Panc1 (cell line): ENCODE measurements around the gene CRYGS. TPM values are rescaled to one million over a fixed set of nuclear protein-coding genes. Genes with fewer than 3 reads are reported as not detected.
"Not testable (repeated sequence)": the region's sequence is repeated elsewhere in the genome, so short reads cannot be mapped to it uniquely, and the experiment has no call there.

Source experiments
- ATAC-seq: fragments of 200-7000 bp; cut with Tn5 transposase; 2 replicates; pipeline ENCODE4 v1.9.1; 2020; ENCODE audit warnings: mild to moderate bottlenecking, moderate library complexity
- BruUV-seq: library from RNA; stranded (reverse); fragments of 400-500 nt; replicated peaks from 2 replicates; lab custom pipeline; 2021; lab: Mats Ljungman, UMichigan
- CTCF ChIA-PET: fragments of 300-600 bp; sonication (Branson Sonifier 250); formaldehyde crosslinking; loops from one replicate; lab custom pipeline; 2022; ENCODE audit warnings: antibody characterized with exemption; lab: Charles Lee
- POLR2A ChIA-PET: fragments of 300-600 bp; sonication (Branson Sonifier 250); formaldehyde crosslinking; loops from one replicate; lab custom pipeline; 2022; ENCODE audit warnings: antibody characterized with exemption; lab: Charles Lee
- DNase-seq: peaks from one replicate; pipeline ENCODE4 v3.0.0-alpha.2; 2010; ENCODE audit warnings: low read depth, low spot score
- H3K27ac ChIP-seq: 2 replicates; pipeline ENCODE4 v1.5.1; 2011; ENCODE audit warnings: mild to moderate bottlenecking, low read length, inconsistent platforms
- H3K27me3 ChIP-seq: fragments of 200-500 bp; sonication (Bioruptor generic); 2 replicates; pipeline ENCODE4 v1.6.0; 2014; ENCODE audit warnings: low read length, inconsistent platforms; ENCODE audit not compliant: control insufficient read depth, insufficient read depth
- H3K36me3 ChIP-seq: fragments of 200-500 bp; sonication (Bioruptor generic); 2 replicates; pipeline ENCODE4 v1.5.1; 2014; ENCODE audit warnings: inconsistent platforms, mild to moderate bottlenecking, low read length, moderate library complexity; ENCODE audit not compliant: control insufficient read depth, insufficient read depth
- H3K4me1 ChIP-seq: 2 replicates; pipeline ENCODE4 v1.5.1; 2011; ENCODE audit warnings: inconsistent platforms, mild to moderate bottlenecking, low read length, moderate library complexity; ENCODE audit not compliant: control insufficient read depth, insufficient read depth
- H3K4me3 ChIP-seq, 2 experiments: 2 replicates each; pipeline ENCODE4 v1.5.1; 2011 to 2012; ENCODE audit warnings: low read depth in 2 of 2, low read length in 2 of 2, mild to moderate bottlenecking in 2 of 2, inconsistent platforms in 1 of 2, moderate library complexity in 1 of 2
- H3K9me3 ChIP-seq: fragments of 200-500 bp; sonication (Bioruptor generic); 2 replicates; pipeline ENCODE4 v1.5.1; 2014; ENCODE audit warnings: low read depth, mild to moderate bottlenecking, inconsistent platforms, low read length, moderate library complexity; ENCODE audit not compliant: control insufficient read depth, insufficient read depth
- POLR2AphosphoS5 ChIP-seq: IDR thresholded peaks from 2 replicates; pipeline ENCODE4 v1.6.1; 2012; ENCODE audit warnings: mild to moderate bottlenecking, low read depth, low read length, moderate library complexity
- SIN3A ChIP-seq: IDR thresholded peaks from 2 replicates; pipeline ENCODE4 v1.6.1; 2012; ENCODE audit warnings: low read depth, mild to moderate bottlenecking, low read length, moderate library complexity, borderline replicate concordance; ENCODE audit not compliant: insufficient read depth
- TCF7L2 ChIP-seq: IDR thresholded peaks from 2 replicates; pipeline ENCODE4 v1.6.1; 2011; ENCODE audit warnings: mild to moderate bottlenecking, low read depth, low read length, inconsistent platforms
- in situ Hi-C: cut with HindIII; loops from 2 replicates; pipeline ENCODE4 v1.10.0; 2016; ENCODE audit warnings: low sequenced_read_pairs, low pct_unique_long_range_greater_than_20kb
- intact Hi-C: fragments of 100-400 bp; cut with micrococcal nuclease; formaldehyde crosslinking; loops from one replicate; pipeline ENCODE4 v1.10.0; 2022; ENCODE audit not compliant: unreplicated experiment
- total RNA-seq: library from RNA; stranded (reverse); gene quantifications from one replicate; pipeline ENCODE4 v1.2.1, GENCODE V29; 2021; ENCODE audit not compliant: unreplicated experiment
- TF ChIP-seq, protein P1 (sequence below): fragments of 450-650 bp; IDR thresholded peaks from 2 replicates; pipeline ENCODE4 v1.5.1; 2017; ENCODE audit warnings: mild to moderate bottlenecking
- TF ChIP-seq, protein P2 (sequence below), 2 experiments: IDR thresholded peaks; 2 replicates each; pipeline ENCODE4 v1.6.1; 2011 to 2012; ENCODE audit warnings: low read depth in 2 of 2, control low read depth in 1 of 2, low read length in 1 of 2, mild to moderate bottlenecking in 1 of 2, moderate library complexity in 1 of 2; ENCODE audit not compliant: insufficient read depth in 1 of 2

Gene CRYGS
- total RNA-seq, 1 experiment from 2014 or later = 2.8 TPM

DNA sequence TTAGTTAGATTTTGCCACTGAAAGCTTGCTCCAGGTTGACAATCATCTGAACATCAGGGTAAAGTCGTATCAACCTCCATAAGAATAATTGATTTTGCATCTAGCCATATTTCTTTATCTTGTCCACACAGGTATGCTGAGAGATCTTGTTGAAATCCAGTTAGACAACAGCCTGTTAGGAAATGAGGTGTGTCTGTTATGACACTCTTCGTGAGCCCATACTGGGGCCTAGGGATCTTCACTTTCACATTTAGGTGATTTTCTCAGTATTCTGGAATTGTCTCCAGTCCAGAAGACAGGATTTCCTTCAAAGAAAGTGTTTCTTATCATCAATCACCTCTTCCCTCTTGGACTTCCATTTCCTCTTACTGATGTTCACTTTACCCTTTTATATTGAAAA is 44.5 kb upstream of the CRYGS start:
- H3K4me1 ChIP-seq = no peaks in the 10 kb centered on the region
- no peaks in the 10 kb centered on the region for H3K9me3 ChIP-seq
- in situ Hi-C loops (no loop called here), intact Hi-C loops (no loop called here)
- H3K4me3 ChIP-seq = no peak overlapping the region
- TF ChIP-seq TCF7L2 (no peak), SIN3A (no peak), POLR2AphosphoS5 (no peak)
- TF ChIP-seq, protein P1, sequence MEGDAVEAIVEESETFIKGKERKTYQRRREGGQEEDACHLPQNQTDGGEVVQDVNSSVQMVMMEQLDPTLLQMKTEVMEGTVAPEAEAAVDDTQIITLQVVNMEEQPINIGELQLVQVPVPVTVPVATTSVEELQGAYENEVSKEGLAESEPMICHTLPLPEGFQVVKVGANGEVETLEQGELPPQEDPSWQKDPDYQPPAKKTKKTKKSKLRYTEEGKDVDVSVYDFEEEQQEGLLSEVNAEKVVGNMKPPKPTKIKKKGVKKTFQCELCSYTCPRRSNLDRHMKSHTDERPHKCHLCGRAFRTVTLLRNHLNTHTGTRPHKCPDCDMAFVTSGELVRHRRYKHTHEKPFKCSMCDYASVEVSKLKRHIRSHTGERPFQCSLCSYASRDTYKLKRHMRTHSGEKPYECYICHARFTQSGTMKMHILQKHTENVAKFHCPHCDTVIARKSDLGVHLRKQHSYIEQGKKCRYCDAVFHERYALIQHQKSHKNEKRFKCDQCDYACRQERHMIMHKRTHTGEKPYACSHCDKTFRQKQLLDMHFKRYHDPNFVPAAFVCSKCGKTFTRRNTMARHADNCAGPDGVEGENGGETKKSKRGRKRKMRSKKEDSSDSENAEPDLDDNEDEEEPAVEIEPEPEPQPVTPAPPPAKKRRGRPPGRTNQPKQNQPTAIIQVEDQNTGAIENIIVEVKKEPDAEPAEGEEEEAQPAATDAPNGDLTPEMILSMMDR = no peak
- TF ChIP-seq, protein P2, sequence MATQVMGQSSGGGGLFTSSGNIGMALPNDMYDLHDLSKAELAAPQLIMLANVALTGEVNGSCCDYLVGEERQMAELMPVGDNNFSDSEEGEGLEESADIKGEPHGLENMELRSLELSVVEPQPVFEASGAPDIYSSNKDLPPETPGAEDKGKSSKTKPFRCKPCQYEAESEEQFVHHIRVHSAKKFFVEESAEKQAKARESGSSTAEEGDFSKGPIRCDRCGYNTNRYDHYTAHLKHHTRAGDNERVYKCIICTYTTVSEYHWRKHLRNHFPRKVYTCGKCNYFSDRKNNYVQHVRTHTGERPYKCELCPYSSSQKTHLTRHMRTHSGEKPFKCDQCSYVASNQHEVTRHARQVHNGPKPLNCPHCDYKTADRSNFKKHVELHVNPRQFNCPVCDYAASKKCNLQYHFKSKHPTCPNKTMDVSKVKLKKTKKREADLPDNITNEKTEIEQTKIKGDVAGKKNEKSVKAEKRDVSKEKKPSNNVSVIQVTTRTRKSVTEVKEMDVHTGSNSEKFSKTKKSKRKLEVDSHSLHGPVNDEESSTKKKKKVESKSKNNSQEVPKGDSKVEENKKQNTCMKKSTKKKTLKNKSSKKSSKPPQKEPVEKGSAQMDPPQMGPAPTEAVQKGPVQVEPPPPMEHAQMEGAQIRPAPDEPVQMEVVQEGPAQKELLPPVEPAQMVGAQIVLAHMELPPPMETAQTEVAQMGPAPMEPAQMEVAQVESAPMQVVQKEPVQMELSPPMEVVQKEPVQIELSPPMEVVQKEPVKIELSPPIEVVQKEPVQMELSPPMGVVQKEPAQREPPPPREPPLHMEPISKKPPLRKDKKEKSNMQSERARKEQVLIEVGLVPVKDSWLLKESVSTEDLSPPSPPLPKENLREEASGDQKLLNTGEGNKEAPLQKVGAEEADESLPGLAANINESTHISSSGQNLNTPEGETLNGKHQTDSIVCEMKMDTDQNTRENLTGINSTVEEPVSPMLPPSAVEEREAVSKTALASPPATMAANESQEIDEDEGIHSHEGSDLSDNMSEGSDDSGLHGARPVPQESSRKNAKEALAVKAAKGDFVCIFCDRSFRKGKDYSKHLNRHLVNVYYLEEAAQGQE (IDR thresholded peaks at IDR 0.05; ENCODE audit: insufficient read depth in 1 of 2, low read depth in 2 of 2, low read length in 1 of 2) = no peak
- BruUV-seq = no TSS peak
- no peak for ATAC-seq
- no peak overlapping the region for H3K27ac ChIP-seq
- ChIA-PET POLR2A (no interaction called here), CTCF (no interaction called here)
- H3K36me3 ChIP-seq = peaks cover 13% of the 10 kb centered on the region
- DNase-seq = no peak
- no peaks in the 10 kb centered on the region for H3K27me3 ChIP-seq

GRCh38 chr3:186587183-186587582 is 43.0 kb upstream of the CRYGS start:
- Histone ChIP-seq H3K27ac (no peak overlapping the region), H3K4me1 (no peaks in the 10 kb centered on the region), H3K27me3 (no peaks in the 10 kb centered on the region), H3K36me3 (peaks cover 25% of the 10 kb centered on the region), H3K9me3 (no peaks in the 10 kb centered on the region), H3K4me3 (no peak overlapping the region)
- in situ Hi-C loops = no loop called here
- CTCF ChIA-PET = interaction anchor here (0.8 kb wide), 1 partner anchor 27 kb away, joined by 3 read pairs; no protein-coding TSS in a partner anchor
- TF ChIP-seq POLR2AphosphoS5 = no peak
- TF ChIP-seq, protein P1 = no peak
- no peak for TF ChIP-seq SIN3A
- no peak for TF ChIP-seq TCF7L2
- TF ChIP-seq, protein P2 (IDR thresholded peaks at IDR 0.05; ENCODE audit: insufficient read depth in 1 of 2, low read depth in 2 of 2, low read length in 1 of 2) = no peak
- ATAC-seq (no peak), DNase-seq (no peak)
- no TSS peak for BruUV-seq
- POLR2A ChIA-PET = no interaction called here
- intact Hi-C loops = no loop called here

DNA sequence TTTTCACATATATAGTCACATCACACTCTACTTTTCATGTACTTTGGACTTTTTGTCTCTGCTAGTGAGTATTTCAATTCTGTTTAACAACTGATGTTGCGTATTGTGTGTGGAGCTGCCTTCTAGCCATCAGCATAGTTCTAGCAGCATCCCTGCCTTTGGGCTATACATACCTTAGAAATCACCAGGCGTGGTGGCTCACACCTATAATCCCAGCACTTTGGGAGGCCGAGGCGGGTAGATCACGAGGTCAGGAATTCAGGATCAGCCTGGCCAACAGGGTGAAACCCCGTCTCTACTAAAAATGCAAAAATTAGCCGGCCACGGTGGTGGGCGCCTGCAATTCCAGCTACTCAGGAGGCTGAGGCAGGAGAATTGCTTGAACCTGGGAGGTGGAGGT is 42.1 kb upstream of the CRYGS start:
- intact Hi-C loops, H3K4me1 ChIP-seq, H3K9me3 ChIP-seq, in situ Hi-C loops, H3K27ac ChIP-seq, H3K4me3 ChIP-seq, H3K27me3 ChIP-seq, BruUV-seq, ATAC-seq, DNase-seq, CTCF ChIA-PET: not testable (repeated sequence)
- POLR2A ChIA-PET = interaction anchor here (0.6 kb wide), 1 partner anchor 18 kb away, joined by 3 read pairs; no protein-coding TSS in a partner anchor
- H3K36me3 ChIP-seq = peaks cover 34% of the 10 kb centered on the region
